Suppressor macrophage treated with lipopolysaccharide for 1 hour (primary cell): ENCODE results near the gene KRT73.

Source experiments
- DNase-seq, 3 donors: peaks; one replicate each; pipeline ENCODE4 v3.0.0-alpha.2; 2020 to 2022

Gene KRT73

GRCh38 chr12:52559979-52560378 is 58.4 kb downstream of the KRT73 start:
- no peak for DNase-seq

DNA sequence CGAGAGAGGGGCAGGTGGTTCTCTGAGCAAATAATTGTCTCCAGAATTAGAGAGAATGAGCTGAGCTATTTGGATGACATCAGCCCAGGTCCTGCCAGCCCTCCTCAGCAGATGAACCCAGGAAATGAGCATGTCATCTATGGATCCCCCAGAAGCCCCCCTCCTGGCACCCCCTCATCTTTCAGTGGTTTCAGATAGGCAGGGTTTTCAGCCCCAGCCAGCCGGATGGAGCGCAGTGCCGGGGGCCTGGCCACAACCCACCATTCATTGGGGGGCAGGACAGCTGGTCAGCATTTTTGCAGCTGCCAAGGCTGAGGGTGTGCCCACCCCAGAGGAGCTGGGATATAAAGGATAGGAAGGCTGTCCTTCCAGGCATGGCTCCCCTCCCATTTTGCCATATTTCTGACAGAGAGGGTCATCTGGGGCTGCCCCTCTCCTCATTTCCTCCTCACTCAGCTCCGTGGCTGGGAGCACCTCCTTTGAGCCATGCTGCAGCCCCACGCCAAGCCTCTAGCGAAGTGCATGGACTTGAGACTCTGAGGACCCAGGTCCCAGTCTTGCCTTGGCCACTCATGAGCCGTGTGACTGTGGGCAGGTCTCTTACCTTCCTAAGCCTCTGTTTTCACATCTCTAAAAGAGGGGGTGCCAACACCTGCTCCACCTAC is 59.4 kb downstream of the KRT73 start:
- no peak for DNase-seq
